Activated CD8-positive, alpha-beta T cell treated with anti-CD3 and anti-CD28 coated beads for 36 hours (primary cell): ENCODE measurements around the gene MC5R. TPM values are rescaled to one million over a fixed set of nuclear protein-coding genes. Genes with fewer than 3 reads are reported as not detected.

Experiments
- ATAC-seq: fragments of 200-7000 bp; cut with Tn5 transposase; one replicate; pipeline ENCODE4 v1.10.0; 2021; ENCODE audit warnings: mild to moderate bottlenecking, moderate library complexity
- CTCF ChIA-PET: fragments of 350-600 bp; sonication (Branson Sonifier 250); formaldehyde crosslinking; loops from one replicate; lab custom pipeline; 2021; ENCODE audit warnings: antibody characterized with exemption; lab: Charles Lee
- POLR2A ChIA-PET: fragments of 350-600 bp; sonication (Branson Sonifier 250); formaldehyde crosslinking; loops from one replicate; lab custom pipeline; 2021; ENCODE audit warnings: antibody characterized with exemption; lab: Charles Lee
- DNase-seq: peaks from one replicate; pipeline ENCODE4 v3.0.0-alpha.2; 2020
- H3K27ac Mint-ChIP-seq: one replicate; pipeline ENCODE4 v1.8.0; 2021; ENCODE audit warnings: mild to moderate bottlenecking, mixed read lengths
- H3K27me3 Mint-ChIP-seq: one replicate; pipeline ENCODE4 v1.8.0; 2021; ENCODE audit warnings: mixed read lengths
- H3K36me3 Mint-ChIP-seq: one replicate; pipeline ENCODE4 v1.8.0; 2021; ENCODE audit warnings: low read depth, mixed read lengths
- H3K4me1 Mint-ChIP-seq: one replicate; pipeline ENCODE4 v1.8.0; 2021; ENCODE audit warnings: low read depth, mixed read lengths
- H3K4me3 Mint-ChIP-seq: one replicate; pipeline ENCODE4 v1.8.0; 2021; ENCODE audit warnings: mild to moderate bottlenecking, moderate library complexity, mixed read lengths
- H3K9me3 Mint-ChIP-seq: one replicate; pipeline ENCODE4 v1.8.0; 2021; ENCODE audit warnings: mixed read lengths
- intact Hi-C: fragments of 100-400 bp; cut with micrococcal nuclease; formaldehyde crosslinking; loops from one replicate; pipeline ENCODE4 v1.10.0; 2022
- total RNA-seq, 2 experiments: library from RNA; stranded (reverse); gene quantifications; one replicate each; pipeline ENCODE4 v1.2.3, GENCODE V29; 2021
- TF ChIP-seq, protein P1 (sequence below): fragments of 200-600 bp; IDR thresholded peaks from one replicate; pipeline ENCODE4 v1.8.0; 2022; ENCODE audit warnings: antibody characterized with exemption, mild to moderate bottlenecking

The MC5R gene
- total RNA-seq, 2 experiments from 2014 or later = not detected

GRCh38 chr18:13808294-13809042, 15.5 kb upstream of the MC5R start:
- intact Hi-C loops = loop anchor here (10.0 kb wide), 2 partner anchors 154 to 254 kb away; no protein-coding TSS in a partner anchor
- ATAC-seq (no peak), DNase-seq (no peak)
- H3K27me3 Mint-ChIP-seq = peaks cover 15% of the 10 kb centered on the region
- no peaks in the 10 kb centered on the region for H3K4me1 Mint-ChIP-seq
- peaks cover 2% of the 10 kb centered on the region for H3K9me3 Mint-ChIP-seq
- no peak overlapping the region for H3K4me3 Mint-ChIP-seq
- no peak overlapping the region for H3K27ac Mint-ChIP-seq
- H3K36me3 Mint-ChIP-seq = no peaks in the 10 kb centered on the region
- ChIA-PET POLR2A (no interaction called here), CTCF (interaction anchor here (1.4 to 3.1 kb wide), 4 partner anchors 10 to 278 kb away, joined by 3 to 11 read pairs (median 5); partner anchors contain the start of gene MC5R)
- TF ChIP-seq, protein P1, sequence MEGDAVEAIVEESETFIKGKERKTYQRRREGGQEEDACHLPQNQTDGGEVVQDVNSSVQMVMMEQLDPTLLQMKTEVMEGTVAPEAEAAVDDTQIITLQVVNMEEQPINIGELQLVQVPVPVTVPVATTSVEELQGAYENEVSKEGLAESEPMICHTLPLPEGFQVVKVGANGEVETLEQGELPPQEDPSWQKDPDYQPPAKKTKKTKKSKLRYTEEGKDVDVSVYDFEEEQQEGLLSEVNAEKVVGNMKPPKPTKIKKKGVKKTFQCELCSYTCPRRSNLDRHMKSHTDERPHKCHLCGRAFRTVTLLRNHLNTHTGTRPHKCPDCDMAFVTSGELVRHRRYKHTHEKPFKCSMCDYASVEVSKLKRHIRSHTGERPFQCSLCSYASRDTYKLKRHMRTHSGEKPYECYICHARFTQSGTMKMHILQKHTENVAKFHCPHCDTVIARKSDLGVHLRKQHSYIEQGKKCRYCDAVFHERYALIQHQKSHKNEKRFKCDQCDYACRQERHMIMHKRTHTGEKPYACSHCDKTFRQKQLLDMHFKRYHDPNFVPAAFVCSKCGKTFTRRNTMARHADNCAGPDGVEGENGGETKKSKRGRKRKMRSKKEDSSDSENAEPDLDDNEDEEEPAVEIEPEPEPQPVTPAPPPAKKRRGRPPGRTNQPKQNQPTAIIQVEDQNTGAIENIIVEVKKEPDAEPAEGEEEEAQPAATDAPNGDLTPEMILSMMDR = no peak

DNA sequence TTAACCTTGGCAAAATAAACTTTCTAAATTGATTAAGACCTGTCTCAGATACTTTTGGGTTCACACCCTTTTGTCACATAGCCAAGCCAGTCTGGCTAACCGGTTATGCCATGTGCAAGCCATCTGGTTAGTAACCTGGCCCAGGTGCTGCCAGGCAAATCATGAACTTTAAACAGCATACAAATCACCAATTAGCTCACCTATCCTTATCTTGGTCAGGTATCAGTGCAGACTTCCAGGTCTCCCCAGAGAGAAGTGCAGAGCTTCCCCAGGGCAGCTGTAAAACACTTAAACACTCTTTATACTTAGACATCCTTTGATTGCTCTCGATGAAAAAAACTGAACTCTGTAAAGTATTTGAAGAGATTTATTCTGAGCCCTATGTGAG, 14.9 kb upstream of the MC5R start:
- Mint-ChIP-seq H3K4me1 (no peaks in the 10 kb centered on the region), H3K27ac (no peak overlapping the region), H3K4me3 (no peak overlapping the region), H3K36me3 (no peaks in the 10 kb centered on the region), H3K27me3 (peaks cover 15% of the 10 kb centered on the region), H3K9me3 (peaks cover 2% of the 10 kb centered on the region)
- ChIA-PET CTCF (interaction anchor here (1.4 to 3.1 kb wide), 4 partner anchors 11 to 278 kb away, joined by 3 to 11 read pairs (median 5); partner anchors contain the start of gene MC5R), POLR2A (no interaction called here)
- no peak for ATAC-seq
- DNase-seq = no peak
- TF ChIP-seq, protein P1 = no peak
- intact Hi-C loops = loop anchor here (10.0 kb wide), 2 partner anchors 154 to 254 kb away; no protein-coding TSS in a partner anchor

DNA sequence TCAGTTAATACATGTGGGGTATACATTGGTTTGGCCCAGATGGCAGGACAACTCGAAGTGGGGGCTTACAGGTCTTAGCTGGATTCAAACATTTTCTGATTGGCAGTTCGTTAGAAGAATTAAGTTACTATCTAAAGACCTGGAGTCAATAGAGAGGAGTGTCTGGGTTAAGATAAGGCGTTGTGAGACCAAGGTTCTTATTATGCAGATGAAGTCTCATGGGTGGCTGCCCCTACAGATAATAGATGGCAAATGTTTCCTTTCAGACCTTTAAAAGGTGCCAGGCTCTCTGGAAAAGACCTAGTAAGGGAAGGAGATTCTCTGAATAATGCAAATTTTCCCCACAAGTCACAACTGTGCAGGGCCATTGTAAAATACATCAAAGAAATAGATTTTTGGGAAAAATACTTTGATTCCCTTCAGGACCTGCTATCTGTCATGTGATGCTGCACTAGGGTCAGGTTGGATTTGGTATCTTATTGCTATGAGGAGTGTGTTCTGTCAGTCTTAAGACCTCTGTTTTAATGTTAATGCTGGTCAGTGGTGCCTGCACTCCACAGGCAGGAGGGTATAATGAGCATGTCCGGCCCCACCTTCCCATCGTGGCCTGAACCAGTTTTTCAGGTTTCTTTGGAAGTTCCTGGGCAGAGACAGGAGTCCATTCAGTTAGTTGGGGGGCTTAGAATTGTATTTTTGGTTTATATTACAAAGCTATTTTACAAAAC, 14.3 kb upstream of the MC5R start:
- no peak overlapping the region for H3K4me3 Mint-ChIP-seq
- DNase-seq = no peak
- H3K36me3 Mint-ChIP-seq = no peaks in the 10 kb centered on the region
- ATAC-seq = no peak
- no peaks in the 10 kb centered on the region for H3K4me1 Mint-ChIP-seq
- no peak overlapping the region for H3K27ac Mint-ChIP-seq
- POLR2A ChIA-PET = no interaction called here
- CTCF ChIA-PET = interaction anchor here (0.9 to 3.1 kb wide), 5 partner anchors 11 to 277 kb away, joined by 3 to 11 read pairs (median 7); partner anchors contain the start of gene MC5R
- intact Hi-C loops = loop anchor here (10.0 kb wide), 2 partner anchors 155 to 255 kb away; no protein-coding TSS in a partner anchor
- peaks cover 9% of the 10 kb centered on the region for H3K27me3 Mint-ChIP-seq
- TF ChIP-seq, protein P1 = no peak
- H3K9me3 Mint-ChIP-seq = peaks cover 2% of the 10 kb centered on the region

- ATAC-seq (no peak), DNase-seq (no peak)
- H3K4me3 Mint-ChIP-seq = no peak overlapping the region
- no peaks in the 10 kb centered on the region for H3K36me3 Mint-ChIP-seq
- TF ChIP-seq, protein P1 = no peak
- ChIA-PET CTCF (interaction anchor here (0.9 to 2.6 kb wide), 3 partner anchors 26 to 276 kb away, joined by 3 to 13 read pairs (median 7); no protein-coding TSS in a partner anchor), POLR2A (interaction anchor here (0.6 kb wide), 1 partner anchor 995 kb away, joined by 3 read pairs; no protein-coding TSS in a partner anchor)
- peaks cover 3% of the 10 kb centered on the region for H3K27me3 Mint-ChIP-seq
- H3K27ac Mint-ChIP-seq = no peak overlapping the region
- intact Hi-C loops = no loop called here
- H3K4me1 Mint-ChIP-seq = no peaks in the 10 kb centered on the region
- no peaks in the 10 kb centered on the region for H3K9me3 Mint-ChIP-seq
These were observed 12.9 kb upstream of the MC5R start for GRCh38 chr18:13810950-13811485.
